Measurements from ENCODE around the gene KLK12. TPM values are rescaled to one million over a fixed set of nuclear protein-coding genes. Genes with fewer than 3 reads are reported as not detected.

The KLK12 gene
- total and polyA plus RNA-seq, 2 experiments from 2014 or later = not detected

GRCh38 chr19:51025401-51025800 is 9.4 kb downstream of the KLK12 start:
- no peak for TF ChIP-seq EZH2phosphoT487 (IDR thresholded peaks at IDR 0.05; ENCODE audit: insufficient read depth, low read depth)
- no peak for TF ChIP-seq EZH2 (IDR thresholded peaks at IDR 0.05; ENCODE audit: insufficient read depth, poor library complexity, severe bottlenecking)
- Histone ChIP-seq H3K27ac (no peak overlapping the region), H3F3A (ENCODE audit: insufficient read depth) (0 out of 2 replicates have a peak, but pooled peaks cover 6% of the 10 kb centered on the region)

GRCh38 chr19:51024924-51025323 is 9.9 kb downstream of the KLK12 start:
- in situ Hi-C loops (cut with MboI) = no loop called here
- Histone ChIP-seq H3K9me2 (ENCODE audit: insufficient read depth) (no peaks in the 10 kb centered on the region), H3K4me1 (ENCODE audit: insufficient read depth) (no peaks in the 10 kb centered on the region), H3K4me2 (ENCODE audit: unreplicated experiment) (no peak overlapping the region), H2AFZ (no peak overlapping the region), H3K27me3 (replicated peaks; ENCODE audit: insufficient read depth) (peaks cover 19% of the 10 kb centered on the region), H3K4me3 (no peak overlapping the region), H3K27ac (no peak overlapping the region), H3F3A (ENCODE audit: insufficient read depth) (0 out of 2 replicates have a peak, but pooled peaks cover 6% of the 10 kb centered on the region), H4K20me1 (ENCODE audit: insufficient read depth) (no peaks in the 10 kb centered on the region), H3K9ac (no peak overlapping the region), H3K79me2 (ENCODE audit: insufficient read depth) (no peaks in the 10 kb centered on the region), H3K9me3 (ENCODE audit: low read depth) (no peaks in the 10 kb centered on the region), H3K36me3 (ENCODE audit: low read depth) (no peaks in the 10 kb centered on the region)
- TF ChIP-seq EZH2 (IDR thresholded peaks at IDR 0.05; ENCODE audit: insufficient read depth, poor library complexity, severe bottlenecking) = no peak
- no peak for TF ChIP-seq EZH2phosphoT487 (IDR thresholded peaks at IDR 0.05; ENCODE audit: insufficient read depth, low read depth)
- WGBS, 2 experiments (ENCODE audit: low coverage in 1 of 2, low lambda C conversion rate in 2 of 2, missing lambda C conversion rate in 2 of 2) = 30 to 37% methylated on average over 5 of the region's 5 CpGs
- DNase-seq = no peak

More at GRCh38 chr19:51025401-51025800, 9.4 kb downstream of the KLK12 start:
- H3K27me3 ChIP-seq (replicated peaks; ENCODE audit: insufficient read depth) = peaks cover 19% of the 10 kb centered on the region
- H3K9me3 ChIP-seq (ENCODE audit: low read depth) = no peaks in the 10 kb centered on the region
- no peak overlapping the region for H3K4me2 ChIP-seq (ENCODE audit: unreplicated experiment)
- H3K4me3 ChIP-seq = no peak overlapping the region
- no peaks in the 10 kb centered on the region for H3K79me2 ChIP-seq (ENCODE audit: insufficient read depth)
- no peaks in the 10 kb centered on the region for H3K9me2 ChIP-seq (ENCODE audit: insufficient read depth)
- H3K4me1 ChIP-seq (ENCODE audit: insufficient read depth) = no peaks in the 10 kb centered on the region
- no peak for DNase-seq
- 23 to 38% methylated on average over 6 of the region's 6 CpGs for WGBS, 2 experiments (ENCODE audit: low coverage in 1 of 2, low lambda C conversion rate in 2 of 2, missing lambda C conversion rate in 2 of 2)
- no peak overlapping the region for H3K9ac ChIP-seq
- H2AFZ ChIP-seq = no peak overlapping the region
- H3K36me3 ChIP-seq (ENCODE audit: low read depth) = no peaks in the 10 kb centered on the region
- in situ Hi-C loops (cut with MboI) = no loop called here
- no peaks in the 10 kb centered on the region for H4K20me1 ChIP-seq (ENCODE audit: insufficient read depth)

- no peak overlapping the region for H3K4me2 ChIP-seq (ENCODE audit: unreplicated experiment)
- no peaks in the 10 kb centered on the region for H3K9me2 ChIP-seq (ENCODE audit: insufficient read depth)
- H3K9ac ChIP-seq = no peak overlapping the region
- H3K4me3 ChIP-seq = no peak overlapping the region
- H3K36me3 ChIP-seq (ENCODE audit: low read depth) = no peaks in the 10 kb centered on the region
- DNase-seq = no peak
- H3K9me3 ChIP-seq (ENCODE audit: low read depth) = no peaks in the 10 kb centered on the region
- no peak overlapping the region for H2AFZ ChIP-seq
- no peaks in the 10 kb centered on the region for H3K4me1 ChIP-seq (ENCODE audit: insufficient read depth)
- in situ Hi-C loops (cut with MboI) = no loop called here
- 0 out of 2 replicates have a peak, but pooled peaks cover 6% of the 10 kb centered on the region for H3F3A ChIP-seq (ENCODE audit: insufficient read depth)
- H3K27ac ChIP-seq = no peak overlapping the region
- 53 to 55% methylated on average over 11 of the region's 11 CpGs for WGBS, 2 experiments (ENCODE audit: low coverage in 1 of 2, low lambda C conversion rate in 2 of 2, missing lambda C conversion rate in 2 of 2)
- no peak for TF ChIP-seq EZH2phosphoT487 (IDR thresholded peaks at IDR 0.05; ENCODE audit: insufficient read depth, low read depth)
- no peak for TF ChIP-seq EZH2 (IDR thresholded peaks at IDR 0.05; ENCODE audit: insufficient read depth, poor library complexity, severe bottlenecking)
- peaks cover 19% of the 10 kb centered on the region for H3K27me3 ChIP-seq (replicated peaks; ENCODE audit: insufficient read depth)
- H4K20me1 ChIP-seq (ENCODE audit: insufficient read depth) = no peaks in the 10 kb centered on the region
- no peaks in the 10 kb centered on the region for H3K79me2 ChIP-seq (ENCODE audit: insufficient read depth)
Observed at GRCh38 chr19:51023946-51024345, 10.9 kb downstream of the KLK12 start.

- H3K27ac ChIP-seq = no peak overlapping the region
- no peaks in the 10 kb centered on the region for H3K9me3 ChIP-seq (ENCODE audit: low read depth)
- in situ Hi-C loops (cut with MboI) = no loop called here
- H3K4me3 ChIP-seq = no peak overlapping the region
- no peak overlapping the region for H3K9ac ChIP-seq
- no peaks in the 10 kb centered on the region for H3K79me2 ChIP-seq (ENCODE audit: insufficient read depth)
- TF ChIP-seq EZH2 (IDR thresholded peaks at IDR 0.05; ENCODE audit: insufficient read depth, poor library complexity, severe bottlenecking) (no peak), EZH2phosphoT487 (IDR thresholded peaks at IDR 0.05; ENCODE audit: insufficient read depth, low read depth) (no peak)
- H3F3A ChIP-seq (ENCODE audit: insufficient read depth) = 0 out of 2 replicates have a peak, but pooled peaks cover 6% of the 10 kb centered on the region
- H3K4me1 ChIP-seq (ENCODE audit: insufficient read depth) = no peaks in the 10 kb centered on the region
- WGBS, 2 experiments (ENCODE audit: low coverage in 1 of 2, low lambda C conversion rate in 2 of 2, missing lambda C conversion rate in 2 of 2) = 37 to 39% methylated on average over 14 of the region's 14 CpGs
- no peak for DNase-seq
- H3K9me2 ChIP-seq (ENCODE audit: insufficient read depth) = no peaks in the 10 kb centered on the region
- H2AFZ ChIP-seq = no peak overlapping the region
- H3K27me3 ChIP-seq (replicated peaks; ENCODE audit: insufficient read depth) = peaks cover 32% of the 10 kb centered on the region
- H4K20me1 ChIP-seq (ENCODE audit: insufficient read depth) = no peaks in the 10 kb centered on the region
- H3K4me2 ChIP-seq (ENCODE audit: unreplicated experiment) = no peak overlapping the region
- no peaks in the 10 kb centered on the region for H3K36me3 ChIP-seq (ENCODE audit: low read depth)
Observed at GRCh38 chr19:51022526-51022925, 12.3 kb downstream of the KLK12 start.

Measured in GM23248 (cell line).